Embryonic facial prominence (tissue), 1 donor: ENCODE results near the gene IGFBP6.

Experiments
- DNase-seq: peaks from one replicate; pipeline ENCODE4 v3.0.0-alpha.2; 2016; ENCODE audit errors: extremely low spot score

The IGFBP6 gene

DNA sequence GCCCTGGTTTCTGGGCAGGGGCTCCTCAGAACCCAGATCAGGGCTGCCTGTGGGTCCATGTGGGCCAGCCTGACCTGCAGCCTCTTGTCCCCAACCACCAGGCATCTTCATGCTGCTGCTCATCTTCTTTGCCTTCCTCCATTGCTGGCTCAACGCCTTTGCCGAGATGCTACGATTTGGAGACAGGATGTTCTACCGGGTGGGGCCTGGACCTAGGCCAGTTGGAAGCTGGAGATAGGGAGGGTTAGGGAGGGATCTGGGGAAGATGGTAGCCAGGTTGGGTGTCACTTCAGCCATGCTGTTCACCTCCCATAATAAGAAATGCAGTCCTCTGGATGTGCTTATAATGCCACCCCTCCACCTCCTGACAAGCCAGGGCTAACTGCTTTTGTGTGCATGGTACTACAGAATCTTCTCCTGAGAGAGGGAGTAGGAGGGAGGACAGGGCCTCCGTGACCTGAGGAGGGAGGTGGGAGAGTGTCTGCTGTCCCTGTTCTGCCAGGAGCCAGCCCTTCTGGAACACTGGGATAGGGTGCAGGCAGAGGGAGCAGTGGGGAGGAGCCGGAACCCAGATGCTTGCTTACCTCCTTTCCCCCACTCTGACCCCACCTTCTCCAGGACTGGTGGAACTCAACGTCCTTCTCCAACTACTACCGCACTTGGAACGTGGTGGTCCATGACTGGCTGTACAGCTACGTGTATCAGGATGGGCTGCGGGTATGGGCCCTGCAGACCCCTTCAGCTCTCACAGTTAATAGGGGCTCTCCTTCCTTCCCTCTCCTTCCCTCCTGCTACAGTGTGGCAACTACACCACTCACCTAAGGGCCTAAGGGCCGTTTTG, 23.4 kb downstream of the IGFBP6 start:
- no peak for DNase-seq

DNA sequence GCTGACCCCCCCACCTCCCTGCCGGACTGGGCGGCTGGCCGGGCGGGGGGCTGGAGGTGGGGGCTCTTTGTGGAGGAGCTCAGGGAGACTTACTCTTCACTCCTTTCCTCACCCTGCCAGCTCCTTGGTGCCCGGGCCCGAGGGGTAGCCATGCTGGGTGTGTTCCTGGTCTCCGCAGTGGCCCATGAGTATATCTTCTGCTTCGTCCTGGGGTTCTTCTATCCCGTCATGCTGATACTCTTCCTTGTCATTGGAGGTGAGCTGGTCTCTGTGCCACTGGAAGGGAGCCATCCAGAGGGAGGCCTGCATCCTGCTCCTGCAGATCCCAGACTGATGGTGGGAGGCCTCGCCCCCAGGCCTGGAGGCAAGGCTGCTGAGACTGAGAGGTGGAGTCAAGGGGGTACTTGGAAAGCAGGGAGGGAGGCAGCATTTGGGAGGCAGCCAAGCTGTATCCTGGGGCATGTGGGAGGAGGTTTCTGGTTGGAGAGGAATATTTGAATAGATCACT, 25.5 kb downstream of the IGFBP6 start:
- no peak for DNase-seq

DNA sequence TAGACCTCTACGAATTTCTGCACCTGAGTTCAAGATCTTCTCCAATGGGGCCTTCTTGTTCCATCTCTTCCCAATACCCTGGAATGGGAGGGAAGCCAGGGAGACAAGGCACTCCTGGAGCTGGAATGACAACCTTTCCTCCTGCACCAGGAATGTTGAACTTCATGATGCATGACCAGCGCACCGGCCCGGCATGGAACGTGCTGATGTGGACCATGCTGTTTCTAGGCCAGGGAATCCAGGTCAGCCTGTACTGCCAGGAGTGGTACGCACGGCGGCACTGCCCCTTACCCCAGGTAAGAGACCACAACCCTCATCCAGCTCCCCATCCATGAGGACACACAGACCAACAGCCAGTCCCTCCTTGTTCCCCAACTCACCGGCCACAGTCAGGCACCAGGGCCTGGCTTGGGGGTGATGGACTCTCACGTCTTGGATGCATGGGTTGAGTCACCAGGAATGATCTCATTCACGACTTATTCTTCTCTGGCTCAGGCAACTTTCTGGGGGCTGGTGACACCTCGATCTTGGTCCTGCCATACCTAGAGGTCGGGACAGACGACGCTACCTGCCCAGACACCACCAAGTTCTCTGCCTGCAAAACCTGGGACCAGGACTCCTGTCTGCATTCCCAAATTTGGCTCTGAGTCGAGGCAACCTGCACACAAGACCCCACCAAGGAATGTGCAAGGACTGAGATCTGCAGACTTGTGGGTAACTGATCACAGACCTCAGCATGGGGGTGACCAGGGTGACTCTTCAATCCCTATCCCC, 26.3 kb downstream of the IGFBP6 start:
- no peak for DNase-seq

DNA sequence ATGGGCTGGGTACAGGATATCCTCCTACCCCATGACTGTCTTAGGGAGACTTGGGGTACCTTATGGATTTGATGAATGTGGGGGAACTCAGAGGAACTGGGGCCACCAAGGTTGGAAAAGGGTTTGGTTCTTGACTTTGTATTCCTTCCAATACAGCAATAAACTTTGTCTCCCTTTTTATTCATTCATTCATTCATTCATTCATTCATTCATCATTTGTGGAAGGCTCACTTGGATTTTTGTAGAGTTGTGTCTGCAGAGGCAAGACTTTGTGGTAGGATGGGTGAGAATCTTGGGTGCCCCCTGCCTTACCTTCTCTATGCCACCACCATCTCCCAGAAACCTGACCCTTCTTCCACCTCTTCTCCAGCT, 26.9 kb downstream of the IGFBP6 start:
- no peak for DNase-seq

DNA sequence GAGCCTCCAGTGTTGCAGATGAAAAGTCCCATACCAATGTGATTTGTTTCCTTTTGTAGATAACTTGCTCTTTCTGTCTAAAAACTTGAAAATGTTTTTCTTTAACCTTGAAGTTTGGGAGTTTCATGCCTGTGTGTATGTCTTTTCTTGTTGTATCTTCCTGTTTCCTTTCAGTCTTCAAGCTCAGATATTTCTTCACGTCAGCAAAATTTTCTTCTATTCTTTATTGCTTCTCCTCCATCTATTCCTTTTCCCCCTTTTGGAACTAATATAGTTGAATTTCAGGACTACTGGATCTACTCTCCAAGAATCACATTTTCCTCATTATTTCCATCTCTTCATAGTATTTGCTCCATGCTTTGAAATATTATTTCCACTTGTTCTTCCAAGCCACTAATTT, 29.7 kb downstream of the IGFBP6 start:
- no peak for DNase-seq

DNA sequence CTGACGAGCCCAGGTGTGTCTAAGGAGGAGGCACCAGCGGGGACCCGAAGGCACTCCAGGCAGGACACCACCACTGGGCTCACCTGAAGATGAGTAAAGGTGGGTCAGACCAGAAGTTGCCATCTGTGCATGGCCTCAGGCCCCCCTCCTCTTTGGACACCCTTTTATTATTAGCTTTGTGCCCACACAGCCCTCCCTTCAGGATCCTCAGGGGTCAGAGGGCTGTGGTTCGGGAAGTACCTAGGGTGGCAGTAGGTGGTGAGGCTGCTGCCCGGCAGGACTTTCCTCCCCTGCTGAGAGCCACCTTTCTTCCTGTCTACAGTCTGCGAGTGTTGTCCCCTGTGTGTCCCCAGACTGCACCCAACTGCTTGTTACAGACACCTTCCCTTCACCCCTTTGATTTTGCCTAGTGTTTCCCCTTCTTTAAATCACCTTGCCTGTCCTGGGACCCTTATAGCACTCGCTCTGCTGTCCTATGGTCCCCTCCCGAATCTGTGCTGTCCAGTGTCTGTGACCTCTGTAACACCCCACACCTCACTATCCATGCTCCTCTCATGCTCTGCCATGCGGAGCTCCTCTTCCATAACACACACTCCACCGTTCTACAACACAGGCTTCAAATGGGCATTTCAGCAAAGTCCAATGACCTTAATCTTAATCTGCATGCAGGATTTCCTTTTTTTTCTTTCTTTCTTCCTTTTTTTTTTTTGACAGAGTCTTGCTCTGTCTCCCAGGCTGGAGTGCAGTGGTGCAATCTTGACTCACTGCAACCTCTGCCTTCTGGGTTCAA, 31.5 kb downstream of the IGFBP6 start:
- no peak for DNase-seq

DNA sequence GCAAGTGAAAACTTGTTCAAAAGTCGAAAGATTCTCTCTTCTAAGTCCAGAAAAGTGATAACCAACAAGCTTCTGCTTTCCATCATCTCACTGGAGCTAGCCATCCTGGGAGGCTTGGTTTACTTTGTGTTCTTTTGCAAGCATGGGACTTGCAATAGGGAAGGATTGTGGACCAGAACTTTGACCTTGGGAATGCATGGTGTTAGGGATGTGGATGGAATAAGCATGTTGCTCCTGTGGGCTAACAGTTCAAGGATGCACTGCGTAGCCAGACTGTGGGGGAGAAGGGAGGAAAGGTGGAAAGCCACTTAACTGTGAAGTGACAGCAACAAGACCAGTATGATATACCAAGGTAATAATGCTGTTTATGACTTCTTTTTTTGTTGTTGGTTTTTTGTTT, 34.4 kb downstream of the IGFBP6 start:
- no peak for DNase-seq

DNA sequence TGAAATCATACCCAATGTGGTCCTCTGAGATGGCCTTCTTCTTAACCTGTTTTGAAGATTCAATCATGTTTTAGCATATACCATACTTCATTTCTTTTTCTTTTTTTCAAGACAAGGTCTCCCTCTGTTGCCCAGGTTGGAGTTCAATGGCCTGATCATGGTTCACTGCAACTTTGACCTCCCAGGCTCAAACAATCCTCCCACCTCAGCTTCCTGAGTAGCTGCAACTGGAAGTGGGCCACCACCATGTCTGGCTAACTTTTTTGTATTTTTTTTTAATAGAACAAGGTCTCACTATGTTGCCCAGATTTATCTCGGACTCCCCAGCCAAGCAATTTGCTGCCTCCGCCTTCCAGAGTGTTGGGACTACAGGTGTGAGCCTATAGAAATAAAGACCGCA, 36.3 kb downstream of the IGFBP6 start:
- no peak for DNase-seq

DNA sequence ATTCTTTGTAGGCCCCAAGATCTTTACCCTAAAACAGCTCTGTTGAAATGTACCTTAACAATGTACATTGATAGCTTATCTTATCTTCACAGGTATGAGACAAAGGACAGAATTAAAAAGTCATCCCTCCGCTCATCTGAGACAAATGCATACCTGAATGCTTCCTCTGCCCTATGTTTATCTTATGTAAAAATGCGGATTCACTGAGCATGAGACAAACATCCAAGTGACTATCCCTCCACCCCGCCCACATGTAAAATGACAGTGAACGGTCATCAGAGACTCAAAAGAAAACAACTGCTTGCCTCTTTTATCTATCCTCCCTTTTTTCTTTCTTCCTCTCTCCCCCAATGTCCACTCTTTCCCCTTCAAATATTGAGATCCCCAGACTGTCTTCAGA, 45.9 kb downstream of the IGFBP6 start:
- no peak for DNase-seq

DNA sequence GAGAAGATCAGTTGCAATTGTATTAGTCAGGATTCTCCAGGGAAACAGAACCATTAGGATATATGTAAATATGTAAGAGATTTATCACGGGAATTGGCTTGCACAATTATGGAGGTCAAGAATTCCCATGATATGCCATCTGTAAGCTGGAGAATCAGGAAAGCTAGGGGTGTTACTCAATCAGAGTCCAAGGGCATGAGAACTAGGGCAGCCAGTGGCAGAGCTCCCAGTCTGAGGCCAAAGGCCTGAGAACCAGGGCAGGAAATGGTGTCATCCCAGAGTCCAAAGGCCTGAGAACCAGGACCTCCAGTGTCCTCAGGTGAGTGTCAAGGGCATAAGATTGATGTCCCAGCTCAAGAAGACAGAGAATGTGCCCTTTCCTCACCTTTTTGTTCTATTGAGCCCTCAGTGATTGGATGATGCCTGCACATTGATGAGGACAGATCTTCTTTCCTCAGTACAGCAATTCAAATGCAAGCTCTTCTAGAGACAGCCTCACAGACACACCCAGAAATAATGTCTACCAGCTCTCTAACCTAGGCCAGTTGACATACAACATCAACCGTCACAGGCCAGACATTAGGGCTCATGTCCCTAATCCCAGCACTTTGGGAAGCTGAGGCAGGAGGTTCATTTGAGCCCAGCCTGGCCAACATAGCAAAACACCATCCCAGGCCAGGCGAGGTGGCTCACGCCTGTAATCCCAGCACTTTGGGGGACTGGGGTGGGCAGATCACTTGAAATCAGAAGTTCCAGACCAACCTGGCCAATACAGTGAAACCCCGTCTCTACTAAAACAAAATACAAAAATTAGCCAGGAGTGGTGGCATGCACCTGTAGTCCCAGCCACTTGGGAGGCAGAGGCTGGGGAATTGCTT, 48.2 kb downstream of the IGFBP6 start:
- DNase-seq: no peak

DNA sequence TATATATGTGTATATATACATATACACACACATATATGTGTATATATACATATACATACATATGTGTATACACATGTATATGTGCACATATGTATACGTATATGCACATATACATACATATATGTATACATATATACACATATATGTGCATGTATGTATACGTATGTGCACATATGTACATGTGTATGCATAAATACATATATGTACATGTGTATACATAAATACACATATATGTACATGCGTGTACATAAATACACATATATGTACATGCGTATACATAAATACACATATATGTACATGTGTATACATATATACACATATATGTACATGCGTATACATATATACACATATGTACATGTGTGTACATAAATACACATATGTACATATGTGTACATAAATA, 49.7 kb downstream of the IGFBP6 start:
- no peak for DNase-seq

DNA sequence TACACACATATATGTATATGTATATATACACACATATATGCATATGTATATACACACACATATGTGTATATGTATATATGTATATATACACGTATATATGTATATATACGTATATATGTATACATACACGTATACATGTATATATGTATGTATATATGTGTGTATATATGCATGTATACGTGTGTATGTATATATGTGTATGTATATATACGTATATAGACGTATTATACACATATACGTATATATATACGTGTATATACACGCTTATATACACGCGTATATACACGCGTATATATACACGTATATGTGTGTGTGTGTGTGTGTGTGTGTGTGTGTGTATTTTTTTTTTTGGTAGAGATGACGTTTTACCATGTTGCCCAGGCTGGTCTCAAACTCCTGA, 50.2 kb downstream of the IGFBP6 start:
- DNase-seq: no peak

DNA sequence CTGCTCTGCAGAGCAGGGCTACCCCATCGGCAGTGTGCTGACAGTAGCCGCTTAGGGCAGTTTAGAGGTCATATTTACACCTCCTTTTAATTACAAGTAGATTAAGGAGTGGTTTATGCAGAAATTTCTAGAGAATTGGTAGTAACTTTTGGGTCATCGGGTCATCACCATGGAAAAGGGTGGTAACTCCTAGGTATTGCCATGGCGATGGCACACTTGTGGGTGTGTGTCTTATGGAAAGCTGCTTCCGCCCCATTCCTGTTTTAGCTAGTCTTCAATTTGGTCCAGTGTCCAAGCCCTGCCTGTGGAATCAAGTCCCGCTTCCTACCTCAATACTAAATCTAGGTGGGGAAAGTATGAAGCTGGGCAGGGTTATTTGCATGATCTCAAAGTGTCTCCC, 53.6 kb downstream of the IGFBP6 start:
- DNase-seq: no peak
